SW480 (cell line): ENCODE data around the gene GLDC.
"Not testable (repeated sequence)": the region's sequence is repeated elsewhere in the genome, so short reads cannot be mapped to it uniquely, and the experiment has no call there.

Experiments used
- DNase-seq: peaks from one replicate; pipeline ENCODE4 v3.0.0-alpha.2; 2016; ENCODE audit warnings: low spot score

Gene GLDC

GRCh38 chr9:6645355-6646292, at the start of gene GLDC:
TSS of gene GLDC (minus strand) at chr9:6645729. CDS start at chr9:6645499, 230 bp downstream.
- DNase-seq, result no peak

DNA sequence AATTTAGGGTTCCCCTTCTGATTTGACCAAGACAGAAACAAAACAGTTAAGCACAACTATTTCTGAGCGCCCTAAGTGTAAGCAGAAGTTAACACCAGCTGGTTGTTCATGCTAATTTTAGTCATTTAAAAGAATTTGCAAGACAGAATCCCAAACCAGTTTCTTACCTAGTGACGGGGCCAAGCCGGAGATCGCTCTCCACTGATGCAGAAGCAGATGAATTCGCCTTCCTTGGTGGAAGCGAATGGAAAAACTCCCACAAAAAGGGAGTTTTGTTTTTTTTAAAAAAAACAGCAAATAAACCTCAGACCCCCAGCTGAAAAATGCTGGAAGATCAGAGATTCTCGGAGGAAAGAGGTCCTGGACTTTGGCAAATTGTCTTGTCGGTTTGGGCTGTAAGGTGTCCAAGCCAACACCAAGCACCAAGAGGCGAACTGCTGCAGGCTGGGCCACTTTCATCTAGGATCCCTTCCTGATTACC, 47.4 kb upstream of the GLDC start:
- DNase-seq, result no peak

DNA sequence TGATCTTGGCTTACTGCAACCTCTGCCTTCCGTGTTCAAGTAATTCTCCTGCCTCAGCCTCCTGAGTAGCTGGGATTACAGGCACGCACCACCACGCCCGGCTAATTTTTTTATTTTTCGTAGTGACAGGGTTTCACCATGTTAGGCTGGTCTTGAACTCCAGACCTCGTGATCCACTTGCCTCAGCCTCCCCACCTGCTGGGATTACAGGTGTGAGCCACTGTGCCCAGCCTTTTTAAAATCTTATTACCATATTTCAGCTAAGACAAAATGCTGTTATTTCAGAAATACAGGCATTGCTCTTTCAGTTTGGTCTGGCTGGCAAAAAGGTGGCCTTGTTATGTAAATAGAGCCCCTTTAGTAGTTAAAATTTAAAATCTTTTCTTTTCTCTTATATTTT, 46.9 kb upstream of the GLDC start:
- no peak for DNase-seq

GRCh38 chr9:6690675-6691070, 45.1 kb upstream of the GLDC start:
- not testable (repeated sequence) for DNase-seq

GRCh38 chr9:6689893-6690674, 44.6 kb upstream of the GLDC start:
- DNase-seq, result no peak

- no peak for DNase-seq
These were observed 41.7 kb upstream of the GLDC start for GRCh38 chr9:6687180-6687579.

DNA sequence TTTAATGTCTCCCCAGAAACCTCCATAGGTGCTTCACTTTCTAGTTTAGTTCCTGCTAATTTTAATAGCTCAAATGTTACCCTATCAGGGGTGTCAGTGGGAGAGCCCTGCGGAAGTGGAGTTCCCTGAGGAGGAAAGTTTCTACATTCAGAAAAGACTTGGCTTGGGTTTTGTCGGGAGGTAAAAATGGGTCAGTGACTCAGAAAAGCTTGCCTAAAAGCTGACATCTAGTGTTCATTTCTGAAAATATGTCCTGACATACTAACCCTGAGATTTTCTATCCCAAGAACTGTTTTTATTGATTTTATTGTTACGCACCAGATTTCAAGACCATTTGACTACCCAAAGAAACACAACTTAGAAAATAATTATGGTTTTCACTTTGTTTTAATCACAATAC, 40.9 kb upstream of the GLDC start:
- DNase-seq, result no peak

DNA sequence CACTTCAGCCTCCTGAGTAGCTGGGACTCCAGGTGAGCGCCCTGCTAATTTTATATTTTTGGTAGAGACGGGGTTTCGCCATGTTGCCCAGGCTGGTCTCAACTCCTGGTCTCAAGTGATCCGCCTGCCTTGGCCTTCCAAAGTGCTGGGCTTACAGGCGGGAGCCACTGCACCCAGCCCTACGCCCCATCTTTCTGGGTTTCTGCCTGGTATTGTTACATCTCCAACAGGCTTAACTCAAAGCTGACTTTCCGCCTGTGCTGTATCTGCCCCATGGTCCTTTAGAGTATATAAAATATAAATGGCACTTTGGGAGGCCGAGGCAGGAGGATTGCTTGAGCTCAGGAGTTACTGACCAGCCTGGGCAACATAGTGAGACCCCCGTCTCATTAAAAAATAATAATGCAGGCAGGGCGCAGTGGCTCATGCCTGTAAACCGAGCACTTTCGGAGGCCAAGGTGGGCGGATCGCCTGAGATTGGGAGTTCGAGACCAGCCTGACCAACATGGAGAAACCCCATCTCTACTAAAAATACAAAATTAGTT, 36.5 kb upstream of the GLDC start:
- DNase-seq, result peak; percentile 31

DNA sequence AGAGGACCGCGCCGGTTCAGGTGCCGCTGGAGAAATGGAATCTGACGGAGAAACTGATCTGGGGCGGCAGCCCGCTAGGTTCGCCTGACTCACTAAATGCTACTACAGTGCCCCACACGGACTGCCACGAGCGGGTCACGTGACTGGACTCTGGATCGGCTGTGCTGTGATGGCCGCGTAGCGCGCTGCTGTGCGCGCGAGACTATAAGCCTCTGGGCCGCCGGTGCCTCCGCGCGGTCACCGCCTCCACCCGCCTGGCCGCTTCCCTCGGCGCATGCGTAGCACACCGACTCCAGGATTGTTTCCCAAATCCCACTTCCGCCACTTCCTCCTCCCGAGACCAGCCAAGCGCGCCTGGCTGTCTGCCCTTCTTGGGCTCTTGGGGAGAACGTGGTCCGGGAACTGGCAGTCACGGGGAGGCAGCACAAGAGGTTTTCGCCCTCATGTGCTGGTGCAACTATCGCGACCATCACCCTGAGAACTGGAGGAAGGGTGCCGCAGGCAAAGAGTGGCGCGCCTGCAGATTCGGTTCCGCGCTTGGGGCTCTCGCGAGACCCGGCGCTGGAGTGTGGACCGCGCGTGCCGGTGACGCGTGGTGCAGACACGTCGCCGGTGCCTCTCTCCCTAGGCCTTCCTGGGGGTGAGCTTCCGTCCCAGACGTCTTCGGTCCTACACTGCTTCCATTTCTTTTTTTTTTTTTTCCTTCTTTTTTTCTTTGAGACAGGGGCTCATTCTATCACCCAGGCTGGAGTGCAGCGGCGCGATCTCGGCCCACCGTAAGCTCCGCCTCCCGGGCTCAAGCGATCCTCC, 35.8 kb upstream of the GLDC start:
- peak; percentile 97 for DNase-seq

DNA sequence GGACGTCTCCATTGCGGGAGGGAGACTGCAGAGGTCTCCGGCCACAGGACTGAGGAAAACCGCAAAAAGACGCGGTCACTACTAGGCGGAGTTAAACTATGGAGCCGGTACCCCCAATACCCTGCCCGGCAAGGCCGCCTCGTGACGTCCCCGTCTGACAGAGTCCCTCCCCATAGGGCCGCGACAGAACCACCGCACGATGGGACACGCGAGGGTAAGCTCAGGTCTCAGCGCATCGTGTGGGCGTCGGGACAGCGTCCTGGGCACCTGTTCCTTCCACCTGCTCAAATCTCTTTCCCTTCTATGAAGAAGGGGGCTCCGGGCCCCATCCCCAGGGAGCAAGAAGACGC, 35.2 kb upstream of the GLDC start:
- DNase-seq, result peak; percentile 83

DNA sequence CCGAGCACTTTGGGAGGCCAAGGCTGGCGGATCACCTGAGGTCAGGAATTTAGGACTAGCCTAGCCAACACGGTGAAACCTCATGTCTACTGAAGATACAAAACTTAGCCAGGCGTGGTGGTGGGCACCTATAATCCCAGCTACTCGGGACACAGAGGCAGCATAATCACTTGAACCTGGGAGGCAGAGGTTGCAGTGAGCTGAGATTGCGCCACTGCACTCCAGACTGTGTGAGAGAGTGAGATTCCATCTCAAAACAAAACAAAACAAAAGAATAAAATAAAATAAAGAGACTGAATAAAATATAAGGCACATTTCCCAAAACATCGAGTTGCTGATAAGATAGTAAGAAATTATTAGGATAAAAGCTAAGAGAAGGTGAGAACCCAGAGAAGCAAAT, 32.3 kb upstream of the GLDC start:
- no peak for DNase-seq

GRCh38 chr9:6676254-6676921, 30.9 kb upstream of the GLDC start:
- no peak for DNase-seq

DNA sequence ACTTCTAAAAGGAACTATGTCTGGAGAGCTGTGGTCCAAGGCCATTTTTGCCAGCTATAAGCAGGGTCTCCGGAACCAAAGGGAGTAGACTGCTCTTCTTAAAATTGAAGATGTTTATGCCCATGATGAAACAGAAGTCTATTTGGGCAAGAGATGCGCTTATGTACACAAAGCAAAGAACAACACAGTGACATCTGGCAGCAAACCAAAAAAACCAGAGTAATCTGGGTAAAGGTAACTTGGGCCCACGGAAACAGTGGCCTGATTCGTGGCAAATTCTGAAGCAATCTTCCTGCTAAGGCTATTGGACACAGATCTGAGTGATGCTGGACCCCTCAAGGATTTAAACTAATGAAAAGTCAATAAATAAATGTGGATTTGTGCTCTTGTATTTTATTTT, 29.7 kb upstream of the GLDC start:
- DNase-seq, result no peak

- DNase-seq, result no peak
These were observed 27.9 kb upstream of the GLDC start for GRCh38 chr9:6673326-6674025.

DNA sequence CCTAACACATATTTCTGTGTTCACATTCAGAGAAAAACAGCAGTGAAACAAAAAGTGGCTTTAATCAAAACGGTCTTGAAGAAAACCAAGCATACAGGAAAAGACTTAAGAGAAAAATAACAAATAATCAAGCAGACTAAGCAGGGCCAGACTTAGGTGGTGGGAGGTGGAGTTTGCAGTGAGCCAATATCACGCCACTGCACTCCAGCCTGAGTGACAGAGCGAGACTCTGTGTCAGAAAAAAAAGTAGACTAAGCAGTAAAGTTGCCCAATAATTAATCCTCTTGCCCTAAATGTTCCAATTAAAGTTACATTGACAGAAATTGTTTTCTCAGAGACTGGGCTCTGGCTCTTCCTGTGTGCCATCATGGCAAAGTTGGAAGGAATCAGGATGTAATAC, 26.6 kb upstream of the GLDC start:
- no peak for DNase-seq

DNA sequence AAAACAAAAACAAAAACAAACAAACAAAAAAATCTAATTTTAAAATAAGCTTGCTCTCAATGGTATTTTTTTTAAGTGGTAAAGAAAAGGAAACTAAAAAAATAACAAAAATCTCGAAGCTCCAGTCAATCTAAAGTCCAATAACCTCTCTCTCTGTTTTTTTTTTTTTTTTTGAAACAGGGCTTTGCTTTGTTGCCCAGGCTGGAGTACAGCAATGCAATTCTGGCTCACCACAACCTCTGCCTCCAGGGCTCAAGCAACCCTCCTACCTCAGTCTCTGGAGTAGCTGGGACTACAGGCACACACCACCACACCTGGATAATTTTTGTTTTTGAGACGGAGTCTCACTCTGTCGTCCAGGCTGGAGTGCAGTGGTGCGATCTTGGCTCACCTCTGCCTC, 25.9 kb upstream of the GLDC start:
- no peak for DNase-seq

GRCh38 chr9:6669881-6670280, 24.4 kb upstream of the GLDC start:
- no peak for DNase-seq

- peak; percentile 57 for DNase-seq
These were observed 22.2 kb upstream of the GLDC start for GRCh38 chr9:6667633-6668280.

- DNase-seq, result no peak
These were observed 21.6 kb upstream of the GLDC start for GRCh38 chr9:6667080-6667479.

GRCh38 chr9:6665628-6666027, 20.1 kb upstream of the GLDC start:
- no peak for DNase-seq
